Fibroblast of skin of back (primary cell): ENCODE results near the gene PDE8A.
"Not testable (repeated sequence)": the region's sequence is repeated elsewhere in the genome, so short reads cannot be mapped to it uniquely, and the experiment has no call there.

Experiments
- DNase-seq: peaks from one replicate; pipeline ENCODE4 v3.0.0-alpha.2; 2013

Gene PDE8A

GRCh38 chr15:85178308-85178707 lies 196.7 kb downstream of the PDE8A start:
- DNase-seq: no peak

GRCh38 chr15:85179700-85180099 lies 198.0 kb downstream of the PDE8A start:
- DNase-seq: no peak

GRCh38 chr15:85185350-85185749 lies 203.7 kb downstream of the PDE8A start:
- not testable (repeated sequence) for DNase-seq

DNA sequence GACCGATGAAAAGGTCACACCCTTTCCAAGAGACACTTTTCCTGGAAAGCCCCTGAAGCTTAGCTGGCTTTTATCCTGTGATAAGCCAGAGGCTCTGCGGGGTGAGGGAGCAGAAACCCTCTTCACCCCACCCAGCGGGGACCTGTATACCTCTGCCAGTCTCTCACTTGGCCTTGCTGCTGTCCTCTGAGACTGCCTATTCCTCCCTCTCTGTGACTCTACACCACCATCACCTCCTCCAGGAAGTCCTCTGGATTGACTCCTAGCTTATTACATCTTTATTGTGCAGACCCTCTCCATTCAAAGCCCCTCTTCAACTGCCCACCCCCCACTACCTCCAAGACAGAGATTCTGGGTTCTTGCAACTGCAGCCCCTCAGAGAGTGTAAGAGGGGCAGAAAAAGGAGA lies 206.5 kb downstream of the PDE8A start:
- not testable (repeated sequence) for DNase-seq
